Endothelial cell of umbilical vein (primary cell): Measurements from ENCODE around the gene RASGRF2.

Source experiments
- CTCF ChIP-seq, 2 donors: IDR thresholded peaks; 1 replicate in 1 of 2; 2 replicates in 1 of 2; pipeline ENCODE4 v1.5.1; 2011; ENCODE audit warnings: low read length in 2 of 2, mild to moderate bottlenecking in 2 of 2, moderate library complexity in 2 of 2, control low read depth in 1 of 2, inconsistent platforms in 1 of 2, low read depth in 1 of 2; ENCODE audit not compliant: insufficient read depth in 1 of 2; ENCODE audit errors: extremely low read depth in 1 of 2
- POLR2A ChIP-seq: IDR thresholded peaks from 2 replicates; pipeline ENCODE4 v1.6.1; 2012; ENCODE audit warnings: low read depth, mild to moderate bottlenecking, control low read depth, low read length
- POLR2AphosphoS5 ChIP-seq: IDR thresholded peaks from 2 replicates; pipeline ENCODE4 v1.6.1; 2012; ENCODE audit warnings: low read depth, mild to moderate bottlenecking, control low read depth, low read length, moderate library complexity; ENCODE audit not compliant: insufficient read depth

- TF ChIP-seq CTCF (IDR thresholded peaks at IDR 0.05; ENCODE audit: extremely low read depth in 1 of 2, insufficient read depth in 1 of 2, low read depth in 1 of 2, low read length in 2 of 2) (no peak), POLR2A (no peak), POLR2AphosphoS5 (no peak)
Measured at GRCh38 chr5:81058121-81058520, 98.0 kb downstream of the RASGRF2 start.
